GM19324 (cell line): Measurements from ENCODE around the gene GSS.

Source experiments
- ATAC-seq: cut with Tn5 transposase; IDR thresholded peaks from one replicate; pipeline ENCODE4 v1.9.1; 2021; ENCODE audit warnings: mild to moderate bottlenecking, moderate library complexity; ENCODE audit not compliant: unreplicated experiment, low FRiP score

GSS gene

DNA sequence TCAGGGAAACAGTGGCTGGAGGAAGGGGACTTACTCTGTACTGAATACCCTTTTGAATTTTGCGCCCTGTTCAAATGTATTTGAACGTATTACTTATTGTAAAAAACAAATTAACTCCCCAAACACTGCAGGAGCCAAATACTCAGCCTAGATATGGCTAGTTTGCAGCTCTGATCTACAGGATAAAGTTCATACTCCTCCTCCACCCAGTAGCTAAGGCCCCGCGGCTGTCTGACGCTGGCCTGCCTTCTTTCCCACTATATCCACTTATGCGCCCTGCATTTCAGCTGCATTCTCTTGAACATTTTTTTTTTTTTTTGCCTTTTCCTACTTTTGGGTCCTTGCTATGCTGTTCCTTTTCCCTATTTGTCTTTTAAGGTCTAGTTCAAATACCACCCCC is 6.5 kb downstream of the GSS start:
- no peak for ATAC-seq

DNA sequence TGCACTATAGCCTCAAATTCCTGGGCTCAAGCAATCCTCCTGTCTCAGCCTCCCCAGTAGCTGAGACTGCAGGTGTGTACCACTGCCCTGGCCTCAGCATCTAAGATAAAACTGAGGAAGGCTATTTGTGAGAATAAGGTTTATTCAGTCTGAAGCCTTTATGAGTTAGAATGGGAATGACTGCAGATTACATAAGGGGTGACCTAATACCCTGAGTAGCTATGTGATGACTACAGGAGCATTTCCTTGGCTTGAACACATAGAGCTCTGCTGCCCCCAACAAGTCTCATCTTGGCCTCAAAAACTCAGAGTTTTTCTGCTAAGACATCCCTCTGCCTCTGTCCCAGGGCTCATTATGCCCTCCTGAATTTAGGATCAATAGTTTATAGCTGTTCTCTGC is 7.6 kb downstream of the GSS start:
- ATAC-seq: no peak

DNA sequence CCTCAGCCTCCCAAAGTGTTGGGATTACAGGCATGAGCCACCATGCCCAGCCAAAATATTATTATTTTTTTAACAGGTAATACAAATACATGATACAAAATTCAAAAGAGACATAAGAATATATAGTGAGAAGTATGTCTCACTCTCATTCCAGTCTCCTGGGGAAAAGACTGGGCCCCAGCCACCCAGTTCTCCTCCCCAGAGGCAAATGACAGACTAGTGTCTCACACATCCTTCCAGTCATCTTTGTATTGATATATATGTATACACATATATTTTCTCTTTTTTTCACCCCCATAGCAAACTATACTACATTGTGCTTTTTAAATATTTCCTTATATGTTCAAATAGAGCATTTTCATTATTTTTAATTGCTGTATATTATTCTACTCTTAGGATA is 8.3 kb downstream of the GSS start:
- ATAC-seq: no peak

- no peak for ATAC-seq
These were observed 8.9 kb downstream of the GSS start for GRCh38 chr20:34946661-34947060.

DNA sequence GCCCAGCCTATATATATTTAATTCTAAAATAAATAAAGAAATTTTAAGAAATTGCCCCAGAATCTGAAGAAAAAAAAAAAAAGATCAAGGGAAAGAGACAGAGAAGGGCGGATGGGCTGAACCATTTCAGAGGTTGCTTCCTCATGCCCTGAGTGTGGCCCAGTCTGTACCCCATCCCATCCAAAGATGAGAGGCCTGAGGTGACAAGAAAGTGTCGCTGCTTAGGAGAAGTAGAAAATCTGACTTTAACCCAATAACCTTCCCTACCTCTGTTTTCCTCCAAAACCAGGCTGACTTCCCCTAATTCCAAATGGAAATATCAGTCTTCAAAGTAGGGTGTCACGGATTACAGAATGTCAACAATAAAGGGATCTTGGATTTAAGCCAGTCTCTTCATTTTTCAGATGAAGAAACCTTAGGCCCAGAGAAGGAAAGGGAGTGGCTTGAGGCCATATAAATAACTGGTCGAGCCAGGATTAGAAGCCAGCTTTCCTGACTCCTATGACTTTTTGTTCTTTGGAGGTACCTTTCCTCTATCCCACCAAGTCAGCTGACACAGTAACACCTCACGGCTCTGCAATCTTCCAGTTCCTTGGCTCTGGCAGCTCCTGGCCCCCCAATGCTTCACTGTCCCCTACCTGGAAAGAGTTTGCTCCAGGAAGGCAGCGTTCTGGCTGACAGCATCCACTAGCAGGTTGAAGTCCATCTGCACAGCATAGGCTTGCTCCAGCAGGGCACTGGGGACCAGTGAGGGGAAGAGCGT is 10.1 kb downstream of the GSS start:
- no peak for ATAC-seq

DNA sequence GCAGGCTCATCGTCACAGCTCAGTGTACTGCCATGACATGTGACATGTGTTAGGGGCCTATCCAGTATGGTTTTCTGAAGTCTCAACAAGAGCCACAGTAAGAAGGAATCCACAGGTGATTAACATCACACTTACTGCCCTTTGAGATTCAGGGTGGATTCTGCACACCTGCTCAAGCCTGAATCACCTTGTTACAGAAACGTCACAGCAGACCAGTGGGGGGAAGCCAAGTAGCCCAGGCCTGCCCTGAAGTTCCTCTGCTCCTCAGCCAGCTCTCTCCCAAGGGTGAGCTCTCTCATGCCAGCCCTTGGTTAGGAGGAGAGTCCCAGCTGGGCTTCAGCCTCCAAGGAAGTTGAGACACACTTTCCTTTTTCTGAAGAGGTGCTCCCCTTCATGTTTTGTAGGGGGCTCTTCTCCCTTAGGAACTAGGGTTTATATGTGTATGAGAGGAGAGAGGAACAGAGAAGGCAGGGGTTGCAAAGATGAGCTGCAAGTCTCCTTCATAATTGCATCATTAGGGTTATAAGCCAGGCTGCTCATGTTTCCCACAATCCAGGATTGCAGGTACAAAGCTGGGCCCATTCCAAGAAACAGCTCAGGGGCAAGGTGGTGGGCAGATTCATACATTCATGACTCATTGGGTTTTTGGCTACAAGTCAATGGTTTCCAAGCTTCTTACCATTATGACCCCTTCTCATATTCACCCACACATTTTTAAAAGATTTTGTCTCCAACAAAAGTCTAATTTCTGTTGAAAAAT is 11.6 kb downstream of the GSS start:
- no peak for ATAC-seq

GRCh38 chr20:34942301-34942700 is 13.3 kb downstream of the GSS start:
- no peak for ATAC-seq

DNA sequence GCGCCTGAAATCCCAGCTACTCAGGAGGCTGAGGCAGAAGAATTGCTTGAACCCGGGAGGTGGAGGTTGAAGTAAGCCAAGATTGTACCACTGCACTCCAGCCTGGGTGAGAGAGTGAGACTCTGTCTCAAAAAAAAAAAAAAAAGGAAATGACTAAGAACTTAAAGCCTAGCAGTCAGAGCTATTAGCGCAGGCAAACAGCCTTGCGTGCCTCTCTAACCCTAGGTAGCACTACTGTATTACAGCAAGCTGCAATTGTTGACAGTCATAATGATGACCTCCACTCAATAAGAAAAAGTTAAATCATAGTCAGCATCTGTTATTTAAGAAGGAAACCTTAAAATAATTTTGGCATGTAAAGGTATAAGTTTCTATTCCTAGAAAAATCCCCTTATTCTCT is 14.4 kb downstream of the GSS start:
- ATAC-seq: no peak

DNA sequence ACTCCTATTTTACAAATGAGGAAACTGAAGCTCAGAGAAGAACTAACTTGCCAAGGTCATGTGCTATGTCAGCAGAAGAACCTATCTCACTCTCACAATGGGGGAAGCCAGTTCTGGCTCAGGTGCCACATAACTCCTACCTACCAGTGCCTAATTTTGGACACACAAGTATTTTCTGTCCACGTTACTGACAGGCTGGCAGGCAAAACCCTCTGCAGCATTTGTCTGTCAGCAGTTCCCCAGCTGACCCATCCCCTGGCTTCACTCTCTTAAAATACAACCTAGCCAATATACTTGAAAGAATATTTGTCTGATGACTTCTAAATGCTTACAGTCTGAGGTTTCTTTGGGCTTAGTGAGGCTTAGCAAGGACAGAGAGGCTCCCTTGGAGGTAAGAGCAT is 15.5 kb downstream of the GSS start:
- no peak for ATAC-seq

DNA sequence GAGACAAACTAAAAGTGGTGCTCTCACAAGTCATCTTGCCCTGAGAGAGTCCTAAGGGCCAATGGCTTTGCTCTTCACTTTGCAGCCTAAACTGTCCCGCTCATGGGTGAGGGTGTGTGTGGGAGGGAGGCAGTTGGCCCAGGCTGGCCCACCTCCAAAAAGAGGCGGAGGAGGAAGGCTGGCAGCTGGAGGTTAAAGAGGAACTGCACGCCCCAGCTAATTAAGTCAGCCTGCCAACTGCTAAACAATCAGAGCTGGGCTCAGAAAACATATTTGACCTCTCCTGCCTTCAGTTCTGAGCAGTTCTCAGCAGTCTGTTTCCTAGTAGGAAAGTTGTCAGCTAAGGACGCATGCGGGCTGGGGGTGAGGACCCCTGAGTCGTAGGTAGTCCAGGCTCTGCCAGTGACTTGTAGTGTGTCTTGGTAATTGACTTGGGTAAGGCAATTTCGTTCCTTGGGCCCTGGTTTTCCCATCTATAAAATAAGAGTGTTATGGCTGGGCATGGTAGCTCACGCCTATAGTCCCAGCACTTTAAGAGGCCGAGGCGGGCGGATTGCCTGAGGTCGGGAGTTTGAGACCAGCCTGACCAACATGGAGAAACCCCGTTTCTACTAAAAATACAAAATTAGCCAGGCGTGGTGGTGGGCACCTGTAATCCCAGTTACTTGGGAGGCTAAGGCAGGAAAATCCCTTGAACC is 17.0 kb downstream of the GSS start:
- no peak for ATAC-seq

DNA sequence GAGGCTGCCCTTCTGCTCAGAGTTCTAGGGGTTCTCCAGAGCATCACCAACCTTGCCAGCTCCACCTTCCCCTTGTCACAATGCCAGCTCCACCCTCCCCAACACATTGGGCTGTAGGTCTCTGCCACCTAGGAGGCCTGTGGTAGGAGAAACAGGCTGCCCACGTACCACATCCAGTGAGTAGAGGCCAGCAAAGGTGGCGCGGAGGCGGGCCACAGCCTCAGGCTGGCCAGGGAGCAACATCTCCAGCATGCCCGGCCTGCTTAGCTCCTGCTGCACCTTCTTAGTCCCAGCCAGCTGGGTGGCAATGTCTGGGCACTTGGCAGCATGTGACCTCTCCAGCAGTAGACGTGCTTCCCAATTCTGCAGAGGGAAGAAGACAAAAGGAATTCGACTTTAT is 23.8 kb downstream of the GSS start:
- ATAC-seq: no peak

DNA sequence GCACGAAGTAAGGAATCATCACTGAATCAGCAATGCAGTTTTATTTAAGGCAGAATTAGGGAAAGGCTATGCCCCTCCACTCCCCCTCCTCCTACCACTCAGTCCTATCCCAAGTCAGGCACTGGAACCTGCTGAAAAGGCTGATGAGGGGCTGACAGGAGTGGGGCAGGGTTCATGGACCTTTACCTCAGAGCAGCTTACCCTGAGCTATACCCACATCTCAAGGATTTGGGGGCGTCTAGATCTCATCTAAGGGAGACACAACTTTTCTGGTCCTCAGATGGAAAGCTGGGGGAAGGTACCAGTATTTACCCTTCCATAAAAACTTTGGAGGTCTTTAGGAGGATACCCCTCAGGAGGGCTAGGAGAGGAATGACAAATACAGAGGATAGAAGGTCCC is 27.2 kb downstream of the GSS start:
- ATAC-seq: no peak

DNA sequence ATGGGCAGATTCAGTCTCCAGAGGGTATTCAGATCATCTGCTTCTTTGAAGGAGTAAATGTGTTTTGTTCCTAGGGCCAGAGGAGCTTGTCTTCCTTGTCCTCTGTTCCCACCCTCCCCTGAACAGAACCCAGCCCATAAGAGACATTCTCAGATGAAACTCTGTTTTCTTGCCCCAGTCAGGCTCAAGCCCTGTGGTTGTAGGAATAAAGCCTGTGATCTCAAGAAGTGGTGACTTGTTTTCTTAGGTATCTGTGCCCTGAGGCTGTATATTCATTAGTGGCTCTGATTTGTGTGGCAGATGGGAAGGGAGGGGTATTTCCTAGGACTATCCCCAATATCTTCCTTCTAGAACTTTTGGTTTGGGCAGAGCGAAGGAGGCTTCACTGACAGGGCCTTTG is 27.9 kb downstream of the GSS start:
- no peak for ATAC-seq

DNA sequence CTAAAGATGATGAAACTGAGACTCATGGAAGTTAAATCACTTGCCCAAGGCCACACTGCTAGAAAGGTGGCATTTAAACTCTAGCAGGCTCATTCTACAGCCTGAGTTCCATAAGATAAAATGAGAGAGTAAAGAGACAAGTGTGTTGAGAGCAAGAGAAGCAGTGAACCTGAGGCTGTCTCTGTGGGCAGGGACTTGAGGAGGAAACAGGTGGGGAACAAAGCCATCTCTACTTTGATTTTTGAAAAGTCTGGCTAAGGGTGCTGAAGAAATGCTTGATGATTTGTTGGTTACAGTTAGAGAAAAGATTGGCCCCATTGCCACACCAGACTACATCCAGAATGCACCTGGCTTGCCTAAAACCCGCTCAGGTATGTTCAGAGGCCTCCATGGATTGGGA is 29.0 kb downstream of the GSS start:
- ATAC-seq: no peak

DNA sequence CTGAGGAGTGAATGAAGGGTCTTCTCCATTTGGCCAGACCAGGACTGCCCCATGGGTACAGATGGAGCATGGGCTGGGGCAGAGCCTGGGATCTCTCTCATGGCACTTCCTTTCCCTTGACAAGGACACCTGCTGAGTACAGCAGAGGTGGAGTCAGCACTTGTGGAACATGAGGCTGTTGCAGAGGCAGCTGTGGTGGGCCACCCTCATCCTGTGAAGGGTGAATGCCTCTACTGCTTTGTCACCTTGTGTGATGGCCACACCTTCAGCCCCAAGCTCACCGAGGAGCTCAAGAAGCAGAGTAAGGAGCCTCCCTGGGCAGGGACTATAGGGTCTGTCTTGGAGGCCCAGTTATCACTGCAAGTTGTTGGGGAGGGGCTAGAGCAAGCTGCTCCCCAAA is 29.6 kb downstream of the GSS start:
- no peak for ATAC-seq

GRCh38 chr20:34925341-34925740 is 30.3 kb downstream of the GSS start:
- ATAC-seq: no peak

DNA sequence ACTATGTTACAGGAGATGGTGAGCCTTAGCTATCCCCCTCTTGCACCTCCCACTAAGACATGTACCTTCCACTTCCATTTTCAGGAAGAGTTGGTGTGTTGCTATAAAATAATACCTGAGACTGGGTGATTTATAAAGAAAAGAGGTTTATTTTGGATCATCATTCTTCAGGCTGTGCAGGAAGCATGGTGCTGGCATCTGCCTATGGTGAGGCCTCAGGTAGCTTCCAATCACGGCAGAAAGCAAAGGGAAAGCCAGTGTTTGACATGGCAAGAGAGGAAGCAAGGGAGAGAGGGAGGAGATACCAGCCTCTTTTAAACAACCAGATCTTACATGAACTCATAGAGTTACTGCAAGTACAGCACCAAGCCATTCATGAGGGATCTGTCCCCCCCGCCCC is 32.2 kb downstream of the GSS start:
- no peak for ATAC-seq

DNA sequence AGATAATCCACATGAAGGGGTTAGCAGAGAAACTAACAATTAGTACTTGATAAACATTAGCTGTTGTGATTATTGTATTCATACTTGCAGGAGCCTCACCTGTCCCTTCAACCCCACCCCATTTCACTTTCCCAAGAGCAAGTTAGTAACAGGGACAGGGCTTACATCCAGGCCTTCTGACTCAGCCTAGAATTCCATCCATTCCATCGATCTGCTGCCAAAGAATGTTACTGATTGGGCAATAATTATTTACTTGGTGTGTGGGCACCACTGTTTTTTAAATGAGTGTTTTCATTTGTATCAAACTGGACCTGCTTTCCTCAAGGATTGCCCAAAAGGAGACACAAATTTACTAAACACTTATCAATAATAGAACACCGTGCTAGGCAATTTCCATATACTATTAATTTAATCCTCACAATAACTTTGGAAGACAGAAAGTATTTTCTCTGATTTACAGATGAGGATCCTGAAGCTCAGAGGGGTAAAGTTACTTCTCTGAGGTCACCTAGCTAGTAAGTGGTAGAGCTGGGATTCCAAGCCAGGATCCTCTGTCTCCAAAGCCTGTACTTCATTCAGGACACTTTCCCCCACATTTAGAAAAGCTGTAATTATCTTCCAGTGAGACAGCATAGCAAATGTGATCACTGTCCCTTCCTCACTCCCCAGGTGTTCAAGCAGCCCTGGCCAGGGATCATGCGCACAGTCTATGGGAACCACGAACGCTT is 32.8 kb downstream of the GSS start:
- ATAC-seq: no peak

DNA sequence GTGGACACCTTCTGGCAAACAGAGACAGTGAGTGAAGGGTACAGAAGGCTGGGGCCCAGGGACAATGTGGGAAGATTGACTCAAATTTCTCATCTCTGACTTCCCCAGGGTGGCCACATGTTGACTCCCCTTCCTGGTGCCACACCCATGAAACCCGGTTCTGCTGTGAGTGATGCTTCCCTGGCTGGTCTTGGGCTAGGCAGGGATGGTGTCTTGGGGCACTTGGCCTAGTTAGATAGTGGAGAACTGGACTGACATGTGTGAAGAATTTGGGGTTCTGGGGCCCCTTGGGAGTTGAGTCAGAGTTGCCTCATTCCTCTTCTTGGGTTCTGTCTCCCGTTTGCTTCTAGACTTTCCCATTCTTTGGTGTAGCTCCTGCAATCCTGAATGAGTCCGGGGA is 34.2 kb downstream of the GSS start:
- ATAC-seq: no peak

DNA sequence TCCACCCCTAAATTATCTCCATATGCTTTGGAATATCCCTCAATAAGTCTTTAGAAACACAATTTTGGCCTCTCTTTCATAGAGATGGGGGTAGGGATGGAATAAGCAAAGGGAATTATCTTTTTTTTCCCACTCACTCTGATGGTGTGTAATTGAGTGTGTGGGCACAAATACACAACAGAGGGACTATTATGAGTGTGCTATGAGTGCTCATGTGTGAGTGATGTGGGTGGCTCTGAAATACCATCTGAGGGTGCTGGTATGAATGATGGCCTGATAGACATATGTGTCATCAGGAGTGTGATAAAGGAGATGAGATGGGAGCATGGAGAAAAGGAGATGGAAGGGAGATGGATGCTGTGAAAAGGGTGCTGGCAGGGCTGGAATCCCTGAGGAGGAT is 35.6 kb downstream of the GSS start:
- no peak for ATAC-seq

- ATAC-seq: no peak
These were observed 38.7 kb downstream of the GSS start for GRCh38 chr20:34916774-34917354.
